Caki2 (cell line): Measurements from ENCODE around the gene COL4A1. TPM values are rescaled to one million over a fixed set of nuclear protein-coding genes. Genes with fewer than 3 reads are reported as not detected.
"Not testable (repeated sequence)": the region's sequence is repeated elsewhere in the genome, so short reads cannot be mapped to it uniquely, and the experiment has no call there.

Experiments used
- DNase-seq: peaks from one replicate; pipeline ENCODE4 v3.0.0-alpha.2; 2015; ENCODE audit warnings: low read depth
- in situ Hi-C: cut with HindIII; loops from 2 replicates; pipeline ENCODE4 v1.10.0; 2016; ENCODE audit warnings: low sequenced_read_pairs, low pct_unique_long_range_greater_than_20kb, mixed read lengths
- total RNA-seq: library from RNA; depleted of rRNA; stranded (reverse); fragments of >200 nt; shearing (Covaris generic); gene quantifications from 2 replicates; pipeline ENCODE4 v1.2.3, GENCODE V29; 2014; ENCODE audit warnings: low replicate concordance

The COL4A1 gene
- total RNA-seq, 1 experiment from 2014 or later = 454 TPM

GRCh38 chr13:110127986-110128511, 178.9 kb downstream of the COL4A1 start:
- peak; percentile 38 for DNase-seq
- in situ Hi-C loops = no loop called here

DNA sequence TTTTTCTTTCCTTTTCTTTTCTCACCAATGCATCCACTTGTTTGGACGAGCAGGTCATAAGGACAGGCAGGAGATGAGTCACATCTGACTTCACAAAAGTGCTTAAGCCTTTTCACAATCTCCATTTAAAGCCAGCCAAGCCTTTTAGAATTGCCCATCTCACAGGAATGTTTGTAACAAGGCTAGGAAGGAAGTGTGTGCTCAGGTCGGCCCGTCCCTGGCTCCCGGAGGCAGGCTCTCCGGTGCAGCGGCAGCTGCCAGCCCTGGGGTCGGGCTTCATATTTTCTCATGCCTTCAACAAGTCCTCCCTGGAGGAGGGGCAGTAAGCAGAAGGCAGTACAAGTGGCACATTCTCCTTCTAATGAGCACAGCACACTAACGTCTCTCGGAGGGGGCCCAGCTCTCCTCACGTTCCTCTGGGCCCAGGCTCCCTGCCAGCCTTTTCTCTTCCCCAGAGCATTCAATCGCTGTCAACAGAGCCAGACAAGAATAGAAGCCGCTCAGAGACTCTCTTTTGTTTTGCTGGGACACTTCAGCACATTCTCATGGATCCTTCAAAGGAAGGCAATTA, 180.5 kb downstream of the COL4A1 start:
- in situ Hi-C loops = no loop called here
- DNase-seq = peak; percentile 80

- in situ Hi-C loops = no loop called here
Observed at GRCh38 chr13:110125613-110126272, 181.2 kb downstream of the COL4A1 start.

GRCh38 chr13:110125157-110125556, 181.8 kb downstream of the COL4A1 start:
- in situ Hi-C loops = no loop called here
- no peak for DNase-seq

More at GRCh38 chr13:110125613-110126272, 181.2 kb downstream of the COL4A1 start:
- no peak for DNase-seq

- DNase-seq = no peak
- in situ Hi-C loops = no loop called here
Observed at GRCh38 chr13:110124201-110124940, 182.6 kb downstream of the COL4A1 start.

DNA sequence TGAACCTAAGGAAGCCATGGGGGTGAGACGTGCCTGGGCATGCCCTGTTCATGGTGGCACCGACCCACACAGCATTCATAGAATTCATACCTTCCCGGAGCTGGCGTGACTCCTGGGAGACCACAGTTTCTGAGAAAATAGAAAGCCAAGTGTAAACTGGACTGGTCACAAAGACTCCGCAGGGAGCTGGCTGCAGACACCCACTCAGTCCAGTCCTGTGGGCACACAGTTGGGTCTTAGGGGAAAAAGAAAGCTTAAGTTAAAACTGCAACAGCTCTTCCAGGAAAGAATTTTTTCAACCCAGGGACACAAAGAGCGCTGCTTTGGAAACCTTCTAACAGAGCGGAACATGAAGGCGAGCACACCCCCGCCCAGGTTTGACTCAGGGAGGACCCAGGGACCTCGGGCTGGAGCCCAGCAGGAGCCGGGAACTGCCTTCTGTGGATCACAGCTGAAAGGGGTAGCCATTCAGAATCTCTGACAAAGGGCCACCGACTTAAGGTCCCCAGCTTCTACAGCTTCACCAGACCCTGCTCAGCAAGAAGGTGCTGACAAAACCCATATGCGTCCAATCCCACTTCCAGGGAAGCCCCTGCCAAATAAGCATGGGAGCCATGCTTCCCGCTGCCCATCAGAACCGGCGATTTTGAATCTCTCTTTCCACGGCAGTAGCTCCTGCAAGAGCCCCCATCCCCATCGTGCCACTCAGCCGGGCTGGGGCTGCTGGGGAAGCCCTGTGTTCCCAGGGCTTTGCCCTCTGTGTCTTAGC, 183.7 kb downstream of the COL4A1 start:
- in situ Hi-C loops = no loop called here
- DNase-seq = no peak

DNA sequence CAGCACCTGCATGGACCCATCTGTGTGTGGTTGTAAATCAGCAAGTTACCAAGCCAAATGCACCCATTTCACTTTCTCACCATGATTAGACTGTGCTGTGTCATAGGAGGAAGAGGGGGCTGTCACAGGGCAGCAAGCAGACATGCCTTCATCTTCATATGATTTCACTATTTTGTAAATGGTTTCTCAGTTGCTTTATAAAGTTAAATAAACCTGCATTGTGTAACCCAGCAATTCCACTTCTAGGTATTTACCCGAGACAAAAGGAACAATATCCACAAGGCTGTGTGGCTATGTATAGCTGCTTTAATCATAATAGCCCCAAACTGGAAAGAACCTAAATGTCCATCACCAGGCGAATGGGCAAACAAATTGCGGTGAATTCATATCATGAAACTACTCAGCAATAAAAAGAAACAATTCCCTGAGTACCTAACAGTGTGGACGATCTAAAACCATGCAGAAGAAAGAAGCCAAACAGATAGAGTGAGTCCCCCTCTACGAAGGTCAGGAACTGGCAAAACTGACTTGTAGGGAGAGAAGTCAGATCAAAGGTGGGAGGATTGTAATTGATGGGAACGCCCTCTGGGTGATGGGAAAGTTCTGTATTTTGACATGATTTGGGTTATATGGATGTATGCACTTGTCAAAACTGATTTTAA, 185.4 kb downstream of the COL4A1 start:
- no peak for DNase-seq
- in situ Hi-C loops = no loop called here

DNA sequence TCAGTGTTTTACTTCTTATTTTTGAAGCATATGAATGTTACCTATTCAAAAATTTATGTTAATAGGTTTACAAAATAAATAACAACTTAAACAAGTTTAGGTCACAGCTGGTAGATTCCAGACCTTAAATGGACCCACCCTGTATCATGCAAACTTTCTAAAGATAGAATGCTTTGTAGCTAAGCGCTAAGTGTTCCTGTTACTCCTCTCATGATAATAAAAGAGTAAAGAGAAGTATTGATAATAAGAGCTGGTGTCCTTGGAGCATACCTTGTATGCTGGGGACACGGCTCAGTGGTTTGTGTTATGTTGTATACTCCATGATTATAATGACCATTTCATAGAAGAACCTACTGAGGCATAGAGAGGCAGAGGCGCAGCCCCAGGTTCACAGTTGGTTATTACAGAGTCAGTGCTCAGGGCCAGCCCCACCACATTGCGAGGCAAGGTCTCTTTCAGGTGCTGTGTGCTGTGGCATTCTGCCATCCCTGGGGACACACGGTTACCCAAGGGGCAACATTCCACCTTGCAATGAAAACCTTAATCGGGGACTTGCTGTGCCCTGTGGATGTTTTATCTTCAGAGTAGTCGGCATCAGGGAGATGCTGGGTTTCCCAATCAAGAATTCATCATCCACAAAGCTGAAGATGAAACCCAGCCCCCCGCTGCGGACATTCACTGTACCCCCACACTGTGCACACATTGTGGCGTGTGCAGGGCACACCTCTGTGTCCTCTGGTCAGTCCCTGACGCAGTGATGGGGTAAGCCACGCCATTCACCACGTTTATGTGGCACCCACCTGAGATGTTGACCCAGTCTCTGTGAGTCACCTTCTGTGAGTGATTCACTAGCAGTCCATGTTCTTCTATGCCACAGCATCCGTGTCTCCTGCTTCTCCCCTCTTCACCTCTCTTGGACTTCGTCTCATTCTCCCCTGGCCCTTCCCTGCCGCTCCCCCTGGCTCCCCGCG, 186.7 kb downstream of the COL4A1 start:
- DNase-seq = no peak
- in situ Hi-C loops = no loop called here

GRCh38 chr13:110118106-110118505, 188.9 kb downstream of the COL4A1 start:
- in situ Hi-C loops = no loop called here
- no peak for DNase-seq

GRCh38 chr13:110116072-110116487, 190.9 kb downstream of the COL4A1 start:
- no peak for DNase-seq
- in situ Hi-C loops = no loop called here

DNA sequence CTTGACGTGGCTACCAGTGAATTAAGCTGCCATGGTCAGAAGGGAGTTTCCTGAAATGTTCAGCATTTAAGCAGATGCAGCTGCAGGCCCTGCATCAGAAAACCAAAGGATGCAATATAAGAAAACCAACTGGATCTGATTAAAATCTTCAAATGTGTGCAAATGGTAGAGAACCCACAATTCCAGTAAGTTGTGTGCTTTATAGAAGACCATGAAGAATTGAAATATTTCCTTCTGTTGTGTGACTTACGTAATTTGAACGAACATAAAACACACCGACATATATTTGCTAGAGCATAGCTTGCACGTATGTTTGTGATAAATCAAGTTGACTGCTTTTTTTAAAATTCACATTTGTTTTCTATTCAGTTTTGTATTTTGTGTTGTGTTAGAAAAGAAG, 191.4 kb downstream of the COL4A1 start:
- in situ Hi-C loops = no loop called here
- DNase-seq = no peak

GRCh38 chr13:110114316-110114715, 192.6 kb downstream of the COL4A1 start:
- no peak for DNase-seq
- in situ Hi-C loops = no loop called here

DNA sequence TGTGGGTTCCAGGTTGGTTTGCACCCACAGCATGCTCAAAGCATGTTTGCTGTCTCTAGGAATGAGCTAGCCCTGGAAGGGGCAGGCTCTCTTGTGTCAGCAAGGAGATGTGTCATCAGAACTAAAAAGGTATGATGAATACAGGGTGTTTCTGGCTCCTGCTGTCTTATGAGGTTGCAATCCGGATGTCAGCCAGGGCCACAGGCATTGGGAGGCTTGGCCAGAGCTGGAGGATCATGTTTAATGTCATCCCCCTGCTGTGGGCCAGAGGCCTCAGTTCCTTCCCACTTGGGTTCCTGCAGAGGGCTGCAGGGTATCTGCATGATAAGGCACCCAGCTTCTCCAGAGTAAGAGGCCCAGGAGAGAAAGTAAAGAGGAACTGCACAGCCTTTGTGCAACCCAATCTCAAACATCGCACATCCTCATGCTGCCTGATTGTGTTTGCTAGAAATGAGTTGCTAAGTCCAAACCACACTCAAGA, 193.6 kb downstream of the COL4A1 start:
- DNase-seq = peak; percentile 26
- in situ Hi-C loops = no loop called here

GRCh38 chr13:110112379-110112778, 194.6 kb downstream of the COL4A1 start:
- DNase-seq, in situ Hi-C loops: not testable (repeated sequence)

GRCh38 chr13:110110783-110111182, 196.2 kb downstream of the COL4A1 start:
- no peak for DNase-seq
- in situ Hi-C loops = no loop called here

GRCh38 chr13:110109910-110110309, 197.0 kb downstream of the COL4A1 start:
- in situ Hi-C loops = no loop called here
- DNase-seq = peak; percentile 74
